ENCODE results near the gene TM9SF4. TPM values are rescaled to one million over a fixed set of nuclear protein-coding genes. Genes with fewer than 3 reads are reported as not detected.

The TM9SF4 gene
- total RNA-seq: 76.7 and 76.8 TPM in 2 replicates
- long read RNA-seq, transcript TM9SF4-202 (18 exons, 3,978 nt): major isoform, 34 of 71 reads
- long read RNA-seq, partial matches to known transcripts: 14 of 71 reads
- long read RNA-seq, other reads (novel, unspliced or antisense): 23 of 71 reads

GRCh38 chr20:32109392-32110172 is at the start of gene TM9SF4:
TM9SF4 (plus strand) TSS chr20:32109714; CDS start chr20:32109741, 27 bp downstream.
- peaks cover 21% of the 10 kb centered on the region for H3K27me3 Mint-ChIP-seq (ENCODE audit: low read depth)
- H3K4me3 Mint-ChIP-seq: peak within 1 kb of the TSS; percentile 91
- TF ChIP-seq CTCF (conservative IDR thresholded peaks at IDR 0.05): no peak
- H3K4me1 Mint-ChIP-seq: peaks cover 26% of the 10 kb centered on the region
- DNase-seq (ENCODE audit: low read depth, low spot score): peak; percentile 97
- H3K36me3 Mint-ChIP-seq (ENCODE audit: low read depth): no peaks in the 10 kb centered on the region
- no peaks in the 10 kb centered on the region for H3K9me3 Mint-ChIP-seq
- peak within 1 kb of the TSS; percentile 100 for H3K27ac Mint-ChIP-seq (ENCODE audit: unreplicated experiment)

- no peak for TF ChIP-seq CTCF (conservative IDR thresholded peaks at IDR 0.05)
- no peak for DNase-seq (ENCODE audit: low read depth, low spot score)
- Mint-ChIP-seq H3K27me3 (ENCODE audit: low read depth) (peaks cover 73% of the 10 kb centered on the region), H3K36me3 (ENCODE audit: low read depth) (no peaks in the 10 kb centered on the region), H3K4me1 (no peaks in the 10 kb centered on the region), H3K4me3 (no peak overlapping the region), H3K27ac (ENCODE audit: unreplicated experiment) (no peak overlapping the region), H3K9me3 (no peaks in the 10 kb centered on the region)
Observed at GRCh38 chr20:32062776-32063170, 46.7 kb upstream of the TM9SF4 start.

GRCh38 chr20:32063695-32064094 is 45.8 kb upstream of the TM9SF4 start:
- Mint-ChIP-seq H3K9me3 (no peaks in the 10 kb centered on the region), H3K4me3 (no peak overlapping the region), H3K27ac (ENCODE audit: unreplicated experiment) (no peak overlapping the region), H3K36me3 (ENCODE audit: low read depth) (no peaks in the 10 kb centered on the region), H3K4me1 (no peaks in the 10 kb centered on the region), H3K27me3 (ENCODE audit: low read depth) (peaks cover 64% of the 10 kb centered on the region)
- no peak for TF ChIP-seq CTCF (conservative IDR thresholded peaks at IDR 0.05)
- DNase-seq (ENCODE audit: low read depth, low spot score): no peak

GRCh38 chr20:32064667-32065066 is 44.8 kb upstream of the TM9SF4 start:
- H3K4me3 Mint-ChIP-seq: no peak overlapping the region
- peaks cover 59% of the 10 kb centered on the region for H3K27me3 Mint-ChIP-seq (ENCODE audit: low read depth)
- H3K4me1 Mint-ChIP-seq: no peaks in the 10 kb centered on the region
- DNase-seq (ENCODE audit: low read depth, low spot score): no peak
- H3K27ac Mint-ChIP-seq (ENCODE audit: unreplicated experiment): no peak overlapping the region
- no peaks in the 10 kb centered on the region for H3K36me3 Mint-ChIP-seq (ENCODE audit: low read depth)
- no peaks in the 10 kb centered on the region for H3K9me3 Mint-ChIP-seq
- TF ChIP-seq CTCF (conservative IDR thresholded peaks at IDR 0.05): no peak

- no peaks in the 10 kb centered on the region for H3K36me3 Mint-ChIP-seq (ENCODE audit: low read depth)
- H3K27ac Mint-ChIP-seq (ENCODE audit: unreplicated experiment): no peak overlapping the region
- no peaks in the 10 kb centered on the region for H3K9me3 Mint-ChIP-seq
- DNase-seq (ENCODE audit: low read depth, low spot score): no peak
- peaks cover 35% of the 10 kb centered on the region for H3K27me3 Mint-ChIP-seq (ENCODE audit: low read depth)
- H3K4me3 Mint-ChIP-seq: no peak overlapping the region
- no peaks in the 10 kb centered on the region for H3K4me1 Mint-ChIP-seq
- no peak for TF ChIP-seq CTCF (conservative IDR thresholded peaks at IDR 0.05)
Observed at GRCh38 chr20:32067234-32067821, 42.2 kb upstream of the TM9SF4 start.
